GM19372 (cell line): ENCODE results near the gene CAMK2D.

Experiments used
- ATAC-seq: cut with Tn5 transposase; IDR thresholded peaks from one replicate; pipeline ENCODE4 v1.9.1; 2021; ENCODE audit warnings: mild to moderate bottlenecking, low read depth, moderate library complexity; ENCODE audit not compliant: unreplicated experiment

The CAMK2D gene

DNA sequence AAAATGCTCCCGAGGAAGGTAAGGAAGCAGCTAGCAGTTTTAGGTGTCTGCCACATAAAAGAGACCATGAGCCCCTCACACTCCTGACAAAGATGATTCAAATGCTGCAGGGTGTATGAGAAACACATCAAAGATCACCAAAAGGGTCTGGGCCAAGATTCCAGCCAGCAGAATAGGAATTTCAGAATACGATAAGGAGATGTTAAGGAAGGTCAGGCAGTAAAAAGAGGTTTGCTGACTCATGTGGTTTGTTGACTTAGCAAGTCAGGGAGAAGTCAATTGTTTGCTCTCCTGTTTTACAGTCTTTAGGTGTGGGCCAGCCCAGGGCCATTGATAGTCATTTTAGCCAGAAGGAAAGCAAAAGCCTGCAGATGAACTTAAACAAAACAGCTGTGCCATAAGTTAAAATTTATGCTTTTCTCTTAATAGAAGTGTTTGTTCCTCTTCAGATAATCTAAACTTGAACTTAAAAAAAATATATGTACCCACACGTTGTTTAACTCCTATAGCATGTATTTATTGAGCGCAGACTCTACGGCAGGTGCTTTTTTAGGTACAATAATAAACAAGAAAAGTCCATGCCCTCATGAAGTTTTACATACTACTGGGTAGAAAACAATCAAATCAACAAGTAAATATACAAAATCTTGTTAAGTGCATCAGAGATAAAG lies 115.6 kb downstream of the CAMK2D start:
- no peak for ATAC-seq

DNA sequence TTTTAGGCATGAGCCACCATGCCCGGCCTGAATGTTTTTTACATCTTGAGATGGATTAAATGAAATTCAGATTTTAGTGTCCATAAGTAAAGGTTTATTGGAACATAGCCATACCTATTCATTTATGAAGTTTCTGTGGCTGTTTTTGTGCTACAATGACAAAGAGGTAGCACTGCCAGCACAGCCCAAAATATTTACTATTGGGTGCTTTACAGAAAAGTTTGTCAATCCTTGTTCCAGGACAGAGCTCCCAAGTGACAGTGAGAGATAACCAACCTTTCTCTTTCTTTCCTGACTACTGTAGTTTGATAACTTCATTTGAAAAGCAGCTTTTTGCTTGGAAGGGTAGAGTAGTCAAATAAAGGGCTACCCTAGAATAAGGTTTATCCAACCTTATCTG lies 116.2 kb downstream of the CAMK2D start:
- ATAC-seq: no peak

DNA sequence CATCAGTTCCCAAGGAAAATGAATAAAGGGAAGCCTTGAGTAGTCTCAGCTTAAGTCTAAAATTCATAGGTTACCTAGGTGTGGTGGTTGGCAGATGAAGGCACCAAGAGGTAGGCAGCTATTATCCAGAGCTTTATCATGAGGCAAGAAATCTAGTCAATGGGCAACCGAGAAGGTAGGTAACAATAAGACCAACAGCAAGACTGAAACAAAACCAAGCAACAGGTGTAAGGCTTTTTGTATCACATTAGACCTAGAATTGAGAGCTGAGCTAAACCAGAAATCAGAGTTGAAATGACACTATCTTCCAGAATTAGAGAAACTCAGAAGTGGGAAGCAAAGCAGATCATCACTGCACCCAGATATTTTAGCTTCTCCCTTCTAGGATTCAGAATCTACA lies 117.1 kb downstream of the CAMK2D start:
- no peak for ATAC-seq

DNA sequence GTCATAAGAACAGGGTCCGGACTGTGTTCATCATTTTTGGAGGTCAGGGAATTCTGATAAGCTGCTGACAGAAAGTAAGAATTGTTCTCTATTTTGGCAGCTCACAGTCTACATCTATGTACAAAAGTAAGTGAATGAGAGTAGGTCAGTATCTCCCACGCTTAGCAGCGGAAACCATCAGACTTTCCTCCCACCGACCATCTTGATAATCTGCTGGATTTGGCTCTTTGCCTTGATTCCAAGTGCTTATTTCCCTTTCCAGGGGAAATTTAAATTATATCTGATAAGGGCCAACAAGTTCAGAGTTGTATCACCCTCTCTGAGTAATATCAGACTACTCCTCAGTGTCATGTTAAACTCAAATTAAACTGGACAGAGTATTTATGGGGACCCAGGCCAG lies 118.0 kb downstream of the CAMK2D start:
- no peak for ATAC-seq

DNA sequence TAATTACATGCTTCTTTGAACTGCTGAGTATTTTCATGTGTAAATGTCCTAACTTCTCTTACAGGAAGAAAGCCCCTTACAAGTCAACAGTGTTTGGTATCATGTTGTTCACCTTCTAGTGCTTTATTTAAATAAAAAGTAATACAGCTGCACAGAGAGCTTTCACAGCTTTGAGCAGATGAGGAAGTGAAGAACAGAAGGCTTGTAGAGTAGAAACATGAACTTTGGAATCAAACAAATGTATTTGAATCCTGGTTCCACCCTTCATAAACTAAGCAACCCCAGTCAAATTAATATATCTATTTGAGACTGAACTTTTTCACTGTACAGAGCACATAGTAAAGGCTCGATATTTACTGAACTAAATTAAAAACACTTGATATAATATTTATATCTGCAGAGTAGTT lies 120.5 kb downstream of the CAMK2D start:
- peak; percentile 51 for ATAC-seq

DNA sequence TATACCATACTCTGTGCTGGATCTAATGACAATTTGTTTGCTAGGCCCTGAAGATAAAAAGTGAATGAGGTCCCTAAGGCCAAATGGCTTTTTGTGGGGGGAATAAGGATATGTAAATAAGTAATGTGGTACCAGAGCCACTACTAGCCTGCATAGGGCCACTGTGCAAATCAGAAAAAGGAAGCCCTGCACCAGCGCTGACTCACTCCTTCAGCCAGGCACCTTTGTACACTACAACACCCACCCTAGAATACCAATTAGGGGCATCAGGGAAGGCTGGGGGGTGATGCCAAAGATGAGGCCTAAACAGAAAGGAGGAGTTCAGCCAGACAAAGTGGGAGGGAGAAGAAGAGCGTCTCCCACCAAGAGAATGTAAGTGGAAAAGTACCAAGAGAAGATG lies 122.2 kb downstream of the CAMK2D start:
- peak; percentile 34 for ATAC-seq

DNA sequence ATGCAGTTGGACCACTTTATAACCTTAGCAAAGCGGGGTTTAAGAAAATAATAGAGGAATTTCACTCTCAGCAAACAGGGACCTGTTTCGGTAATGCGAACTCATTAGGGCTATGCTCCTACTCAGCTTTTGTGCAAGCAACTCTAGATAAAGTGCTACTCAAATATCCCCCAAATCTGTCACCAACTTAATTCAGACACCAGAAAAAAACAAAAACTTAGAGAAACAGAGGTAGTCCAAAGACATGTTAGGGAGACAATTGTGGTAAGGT lies 123.0 kb downstream of the CAMK2D start:
- ATAC-seq: no peak

DNA sequence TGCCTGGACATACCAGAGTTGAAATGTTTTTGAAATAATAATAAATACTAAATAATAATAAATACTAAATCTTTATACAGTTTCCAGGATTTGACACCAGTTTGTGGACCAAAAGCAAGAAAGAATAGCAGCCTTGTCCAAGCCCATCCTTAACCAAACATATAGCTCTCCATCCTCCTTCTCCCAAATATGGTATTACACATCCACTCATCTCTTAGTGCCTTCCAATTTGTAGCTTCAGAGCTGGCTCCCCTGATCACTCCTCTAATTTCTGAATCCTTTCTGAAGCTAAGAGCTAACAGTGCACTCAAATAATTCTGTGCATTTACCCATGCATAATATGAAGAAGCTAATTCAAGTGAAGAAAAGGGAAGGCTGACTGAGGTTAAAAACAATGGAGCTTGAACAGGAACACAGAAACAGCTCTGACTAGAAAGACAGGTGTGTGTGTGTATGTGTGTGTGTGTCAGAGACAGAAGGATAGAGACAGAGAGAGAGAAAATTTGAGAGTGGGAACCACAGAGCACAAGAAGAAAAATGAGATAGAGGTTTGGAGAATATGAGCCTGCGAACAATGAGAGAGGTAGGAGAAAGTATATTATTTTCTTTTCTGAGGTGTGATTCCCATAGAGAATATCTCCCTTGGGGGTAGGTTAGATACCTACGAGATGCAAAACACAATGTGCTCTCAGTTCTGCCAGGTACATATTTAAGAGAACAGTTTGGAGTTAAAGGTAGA lies 123.5 kb downstream of the CAMK2D start:
- no peak for ATAC-seq

DNA sequence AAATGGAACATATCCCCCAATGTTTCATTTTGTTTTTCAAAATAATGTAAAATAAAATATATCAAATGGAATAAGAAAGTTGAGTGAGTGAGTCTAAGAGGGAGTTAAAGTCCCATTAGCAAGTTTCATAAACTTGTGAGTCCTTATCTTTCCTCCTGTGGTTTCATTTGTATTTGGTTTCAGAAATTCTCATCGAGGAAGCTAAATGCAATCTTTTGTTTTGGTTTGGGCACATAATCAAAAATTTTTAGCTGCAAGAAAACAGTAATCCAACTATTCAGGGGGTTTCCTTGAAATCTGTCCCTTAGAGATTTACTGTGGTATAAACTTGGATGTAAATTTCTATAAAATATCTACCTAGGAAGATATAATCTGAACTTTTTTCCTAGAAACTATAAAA lies 124.2 kb downstream of the CAMK2D start:
- no peak for ATAC-seq

DNA sequence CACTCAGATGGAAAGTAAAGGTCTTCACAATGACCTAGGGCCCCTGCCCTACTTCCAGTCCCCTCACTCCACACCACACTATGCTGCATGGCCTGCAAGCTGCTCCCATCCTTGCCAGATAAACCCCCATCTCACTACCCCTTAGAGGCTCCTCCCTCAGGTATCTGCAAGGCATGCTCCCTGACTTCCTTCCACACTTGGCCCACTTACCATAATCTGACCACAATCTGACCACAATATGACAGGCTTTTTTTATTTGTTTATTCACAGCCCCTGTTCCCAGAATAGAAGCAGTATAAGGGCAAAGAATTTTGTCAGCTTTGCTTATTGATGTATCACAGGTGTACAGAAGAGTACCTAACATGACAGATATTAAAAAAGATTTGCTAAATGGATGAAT lies 124.7 kb downstream of the CAMK2D start:
- ATAC-seq: peak; percentile 22

DNA sequence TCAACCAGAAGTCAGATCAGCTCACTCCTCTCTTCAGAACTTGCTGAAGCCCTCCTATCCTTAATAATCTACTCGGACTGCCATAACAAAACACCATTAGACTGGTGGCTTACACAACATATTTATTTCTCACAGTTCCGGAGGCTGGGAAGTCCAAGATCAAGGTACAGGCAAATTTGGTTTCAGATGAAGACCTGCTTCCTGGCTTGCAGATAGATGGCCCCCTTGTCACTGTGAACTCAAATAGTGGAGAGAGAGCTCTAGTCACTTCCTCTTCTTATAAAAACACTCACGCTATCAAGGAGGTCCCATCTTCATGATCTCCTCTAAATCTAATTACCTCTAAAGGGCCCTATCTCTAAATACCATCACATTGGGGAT lies 125.1 kb downstream of the CAMK2D start:
- peak; percentile 62 for ATAC-seq

DNA sequence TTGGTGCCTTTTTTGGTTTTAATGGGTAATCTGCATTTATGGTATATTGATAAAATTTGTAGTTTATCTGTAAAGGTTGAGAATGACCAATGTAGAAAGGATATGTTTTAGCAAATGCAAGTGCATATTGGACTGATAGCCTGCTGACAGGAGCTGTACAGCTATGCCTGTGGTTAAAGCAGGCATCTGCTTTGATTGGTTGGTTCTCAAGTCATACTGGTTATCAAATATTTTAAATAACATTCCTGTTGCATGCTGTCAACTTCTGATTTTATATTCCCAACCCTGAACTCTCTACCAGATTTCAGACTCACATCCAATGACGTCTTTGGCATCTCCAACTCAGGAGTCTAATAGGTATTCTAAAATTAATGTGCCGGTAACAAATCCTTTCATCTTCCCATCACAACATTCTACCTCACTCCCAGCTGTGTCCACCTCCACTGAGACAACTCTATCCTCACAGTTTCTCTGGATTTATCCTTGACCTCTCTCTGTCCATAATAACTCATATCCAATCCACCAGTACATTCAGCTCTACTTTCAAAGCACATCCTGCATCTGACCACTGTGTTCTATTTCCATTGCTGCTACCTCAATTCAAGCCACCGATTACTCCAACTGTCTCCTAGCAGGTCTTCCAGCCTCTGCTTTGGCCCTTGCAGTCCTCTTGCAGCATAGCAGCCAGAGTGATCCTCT lies 125.7 kb downstream of the CAMK2D start:
- ATAC-seq: no peak

DNA sequence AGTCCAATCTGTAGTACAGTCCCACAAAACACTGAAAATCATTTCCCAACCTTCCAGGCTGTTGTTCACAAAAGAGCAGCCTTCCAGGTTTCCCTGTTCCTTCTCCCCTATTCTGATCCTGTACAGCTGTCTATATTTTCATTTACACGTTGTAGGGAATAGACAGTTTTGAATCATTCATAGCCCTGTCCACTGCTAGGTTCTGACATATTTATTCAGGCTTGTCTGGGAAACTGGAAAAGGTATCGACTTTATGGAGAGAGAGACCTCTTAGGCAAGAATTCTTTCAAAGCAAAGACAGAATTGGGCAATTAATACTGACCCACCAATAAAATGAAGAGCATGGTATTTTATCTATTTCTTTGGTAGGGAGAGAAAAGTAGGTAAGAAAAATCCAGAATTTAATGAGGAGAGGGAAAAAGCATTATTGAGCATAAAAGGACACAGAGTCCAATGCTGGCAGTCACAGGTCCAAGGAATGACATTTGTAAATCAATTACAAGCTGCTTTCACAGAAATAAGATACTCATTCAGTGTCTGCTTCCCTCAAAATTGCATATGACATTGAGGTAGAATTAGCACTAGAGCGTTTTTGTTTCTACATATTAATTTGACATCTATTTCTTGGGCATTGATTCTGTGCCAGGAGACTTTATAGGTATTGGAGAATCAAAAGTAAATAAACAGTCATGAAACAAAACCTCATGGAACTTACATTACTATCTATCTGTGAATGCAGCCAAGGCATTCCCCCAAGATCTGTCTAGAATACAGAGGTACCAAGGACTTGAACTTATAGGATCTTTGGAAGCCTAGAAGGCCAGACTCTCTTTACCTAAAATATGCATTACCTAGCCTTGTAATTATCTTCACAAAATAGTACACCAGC lies 127.2 kb downstream of the CAMK2D start:
- ATAC-seq: no peak

DNA sequence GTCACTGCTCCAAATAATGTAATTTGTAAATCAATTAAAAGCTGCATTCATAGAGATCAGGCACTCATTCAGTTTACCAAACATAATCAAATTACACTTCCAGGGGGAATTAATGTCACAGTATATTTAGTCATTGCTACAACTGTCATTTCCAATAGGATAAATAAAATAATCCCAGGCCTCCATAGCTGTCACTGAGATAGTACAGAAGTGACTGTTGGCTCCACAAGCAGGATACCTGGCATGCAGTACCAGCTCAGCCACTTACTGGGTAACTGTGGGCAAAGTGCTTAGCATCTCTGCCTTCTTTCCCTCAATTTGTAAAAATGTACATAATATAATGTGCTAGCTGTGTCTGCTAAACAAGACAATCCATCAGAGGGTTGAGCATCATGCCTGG lies 128.1 kb downstream of the CAMK2D start:
- ATAC-seq: no peak

DNA sequence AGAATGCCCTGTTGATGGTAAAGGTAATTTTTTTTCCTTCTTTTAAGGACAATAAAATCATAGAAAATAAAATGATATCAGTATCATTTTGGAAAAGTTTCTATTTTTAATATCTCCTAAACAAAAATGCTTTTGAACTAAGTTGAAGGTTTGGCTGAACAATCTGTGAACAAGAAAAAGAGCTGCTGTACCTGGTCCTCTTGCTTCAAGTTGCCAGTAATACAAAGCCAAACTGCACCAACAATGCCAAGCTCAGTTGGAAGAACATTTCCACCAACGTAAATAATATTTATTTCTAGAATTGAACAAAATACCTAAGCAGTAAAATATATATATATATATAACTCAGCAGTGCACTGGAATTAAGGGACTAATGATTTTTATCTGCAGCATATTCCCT lies 132.8 kb downstream of the CAMK2D start:
- no peak for ATAC-seq

DNA sequence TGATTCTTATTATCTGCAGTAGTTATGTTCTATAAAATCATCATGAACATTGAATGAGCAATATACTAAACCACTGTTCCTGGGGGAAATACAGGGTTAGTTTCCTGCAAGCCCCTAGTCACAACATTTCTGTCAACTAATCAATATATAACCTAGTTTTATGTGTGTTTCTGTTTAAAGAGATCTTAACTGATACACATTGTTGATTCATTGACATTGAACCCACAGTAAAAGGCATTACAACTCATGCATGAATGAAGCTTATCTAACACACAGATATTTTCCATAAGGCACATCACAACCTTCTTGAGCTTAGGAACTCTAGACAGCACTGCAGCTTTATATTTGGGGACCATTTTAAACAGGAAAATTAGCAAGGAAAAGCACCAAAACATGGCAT lies 134.2 kb downstream of the CAMK2D start:
- ATAC-seq: no peak

DNA sequence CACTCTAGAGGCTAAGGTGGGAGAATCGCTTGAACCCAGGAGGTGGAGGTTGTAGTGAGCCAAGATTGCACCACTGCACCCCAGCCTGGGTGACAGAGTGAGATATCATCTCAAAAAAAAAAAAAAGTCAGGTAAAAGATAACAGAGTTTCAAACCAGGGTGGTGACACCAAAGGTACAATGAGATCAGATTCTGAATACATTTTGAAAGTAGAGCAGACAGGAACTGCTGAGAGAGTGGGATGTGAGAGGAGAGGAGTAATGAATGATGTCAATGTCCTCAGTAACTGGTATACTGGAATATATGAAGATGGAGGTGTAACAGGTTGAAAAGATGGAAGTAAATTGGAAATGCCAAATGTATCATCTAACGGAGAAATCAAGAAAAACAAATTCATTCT lies 135.6 kb downstream of the CAMK2D start:
- no peak for ATAC-seq

DNA sequence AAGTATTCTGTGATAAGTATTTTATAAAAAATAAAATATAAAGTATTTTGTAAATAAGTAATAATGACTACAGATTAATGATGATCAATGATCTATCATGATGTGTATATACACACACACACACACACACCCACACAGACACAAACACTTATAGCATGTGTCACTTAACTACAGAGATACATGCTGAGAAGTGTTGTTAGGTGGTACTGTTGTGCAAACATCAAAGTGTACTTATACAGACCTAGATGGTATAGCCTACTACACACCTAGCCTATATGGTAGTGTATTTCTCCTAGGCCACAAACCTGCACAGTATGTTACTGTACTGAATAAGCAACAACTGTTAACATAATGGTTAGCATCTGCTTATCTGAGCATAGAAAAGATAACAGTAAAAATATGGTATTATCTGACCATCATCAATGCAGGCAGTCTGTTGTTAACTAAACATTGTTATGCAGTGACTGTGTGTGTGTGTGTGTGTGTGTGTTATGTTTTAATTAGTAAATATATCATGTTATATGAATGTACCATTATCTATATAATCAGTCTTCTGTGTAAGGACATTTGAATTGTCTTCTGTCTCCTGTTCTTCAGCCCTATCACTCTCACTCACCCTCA lies 138.2 kb downstream of the CAMK2D start:
- no peak for ATAC-seq

DNA sequence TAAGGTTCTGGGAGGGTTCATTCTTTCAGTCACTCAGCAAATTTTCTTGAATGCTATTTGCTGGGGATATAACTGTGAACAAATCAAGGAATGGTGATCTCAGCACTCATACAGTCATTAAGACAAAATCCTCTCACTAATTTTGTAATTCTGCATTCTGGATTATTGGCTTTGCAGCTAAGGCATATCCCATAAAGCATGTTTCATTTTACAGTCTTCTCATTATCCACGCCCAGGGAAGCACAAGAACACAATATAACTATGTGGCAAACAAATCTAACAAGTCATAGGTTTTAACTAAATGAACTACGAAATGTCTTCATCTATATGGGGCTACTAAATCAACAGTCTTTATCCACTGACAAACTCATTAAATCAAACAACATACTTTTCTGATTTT lies 139.9 kb downstream of the CAMK2D start:
- ATAC-seq: no peak

DNA sequence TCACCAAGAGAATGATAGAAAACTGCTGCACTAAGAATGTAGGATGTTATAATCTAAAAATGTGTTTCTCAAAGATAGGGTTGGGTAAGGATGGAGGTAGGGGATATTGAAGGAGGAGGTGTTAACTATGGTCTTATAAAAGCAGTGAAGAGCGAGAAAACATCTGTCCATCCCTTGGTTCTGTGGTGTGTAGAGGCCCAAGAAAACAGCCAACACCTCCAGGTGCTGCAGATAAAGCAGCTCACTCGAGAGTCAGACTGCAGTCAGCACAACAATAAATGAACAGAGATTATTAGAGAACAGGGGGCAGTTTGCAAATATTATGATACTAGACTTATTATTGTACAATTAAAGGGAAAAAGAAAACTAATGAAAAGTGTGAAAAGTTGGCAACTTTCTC lies 141.5 kb downstream of the CAMK2D start:
- ATAC-seq: no peak

DNA sequence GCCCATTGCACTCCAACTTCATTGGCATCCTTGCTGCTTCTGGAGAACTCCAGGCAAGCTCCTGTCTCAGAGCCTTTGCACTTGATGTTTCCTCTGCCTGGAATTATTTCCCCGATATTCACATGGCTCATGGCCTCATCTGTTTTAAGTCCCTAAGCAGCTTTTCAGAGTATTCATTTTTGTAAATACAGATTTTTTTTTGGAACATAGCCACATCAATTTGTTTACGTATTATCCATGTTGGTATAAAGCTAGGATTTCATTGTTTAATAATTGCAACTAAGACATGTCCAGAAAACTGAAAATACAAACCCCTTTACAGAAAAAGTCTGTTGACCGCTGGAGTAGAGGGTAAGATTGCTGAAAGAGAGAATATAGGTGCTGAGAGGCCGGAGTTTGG lies 142.0 kb downstream of the CAMK2D start:
- ATAC-seq: no peak
